Loucy (cell line): ENCODE results near the gene RHOG.

ENCODE experiments used
- EZH2phosphoT487 ChIP-seq: fragments of 200-600 bp; IDR thresholded peaks from 2 replicates; pipeline ENCODE4 v1.6.1; 2018; ENCODE audit warnings: antibody characterized with exemption, mild to moderate bottlenecking, moderate library complexity, borderline replicate concordance
- TF ChIP-seq, protein P1 (sequence below): fragments of 200-600 bp; sonication (generic); conservative IDR thresholded peaks from 2 replicates; pipeline ENCODE4 v1.5.1; 2014; ENCODE audit warnings: mild to moderate bottlenecking, antibody characterized with exemption, low read length

DNA sequence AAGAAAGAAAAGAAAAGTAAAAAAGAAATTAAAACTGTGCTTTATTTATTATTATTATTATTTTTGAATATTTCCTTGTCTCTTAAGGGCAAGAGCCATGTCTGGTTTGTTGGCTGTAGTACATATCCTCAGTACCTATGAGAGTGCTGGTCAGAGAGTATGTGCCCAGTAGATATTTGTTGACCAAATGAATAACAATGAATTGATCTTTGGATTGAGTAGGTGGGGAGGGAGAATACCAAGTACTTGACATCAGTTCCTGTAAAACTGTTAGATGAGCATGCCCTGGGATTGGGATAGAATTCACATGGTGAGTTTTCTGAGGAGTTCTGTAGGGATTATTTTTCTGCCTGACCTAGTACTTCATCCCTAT lies 26.1 kb upstream of the RHOG start:
- TF ChIP-seq, protein P1, sequence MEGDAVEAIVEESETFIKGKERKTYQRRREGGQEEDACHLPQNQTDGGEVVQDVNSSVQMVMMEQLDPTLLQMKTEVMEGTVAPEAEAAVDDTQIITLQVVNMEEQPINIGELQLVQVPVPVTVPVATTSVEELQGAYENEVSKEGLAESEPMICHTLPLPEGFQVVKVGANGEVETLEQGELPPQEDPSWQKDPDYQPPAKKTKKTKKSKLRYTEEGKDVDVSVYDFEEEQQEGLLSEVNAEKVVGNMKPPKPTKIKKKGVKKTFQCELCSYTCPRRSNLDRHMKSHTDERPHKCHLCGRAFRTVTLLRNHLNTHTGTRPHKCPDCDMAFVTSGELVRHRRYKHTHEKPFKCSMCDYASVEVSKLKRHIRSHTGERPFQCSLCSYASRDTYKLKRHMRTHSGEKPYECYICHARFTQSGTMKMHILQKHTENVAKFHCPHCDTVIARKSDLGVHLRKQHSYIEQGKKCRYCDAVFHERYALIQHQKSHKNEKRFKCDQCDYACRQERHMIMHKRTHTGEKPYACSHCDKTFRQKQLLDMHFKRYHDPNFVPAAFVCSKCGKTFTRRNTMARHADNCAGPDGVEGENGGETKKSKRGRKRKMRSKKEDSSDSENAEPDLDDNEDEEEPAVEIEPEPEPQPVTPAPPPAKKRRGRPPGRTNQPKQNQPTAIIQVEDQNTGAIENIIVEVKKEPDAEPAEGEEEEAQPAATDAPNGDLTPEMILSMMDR: no peak
- no peak for TF ChIP-seq EZH2phosphoT487
